Colonic mucosa (tissue), 4 donors: ENCODE results near the gene DPH2. TPM values are rescaled to one million over a fixed set of nuclear protein-coding genes. Genes with fewer than 3 reads are reported as not detected.

ENCODE experiments used
- DNase-seq: peaks from one replicate; pipeline ENCODE4 v3.0.0-alpha.2; 2020
- H3K27ac ChIP-seq: fragments of 200-600 bp; one replicate; pipeline ENCODE4 v1.8.0; 2021
- H3K27me3 ChIP-seq: fragments of 200-600 bp; one replicate; pipeline ENCODE4 v1.8.0; 2021
- H3K36me3 ChIP-seq: fragments of 200-600 bp; one replicate; pipeline ENCODE4 v1.8.0; 2021
- H3K4me1 ChIP-seq: fragments of 200-600 bp; one replicate; pipeline ENCODE4 v1.8.0; 2021; ENCODE audit warnings: mild to moderate bottlenecking
- H3K4me3 ChIP-seq: fragments of 200-600 bp; one replicate; pipeline ENCODE4 v1.8.0; 2021
- H3K9ac ChIP-seq, 2 donors: one replicate each; pipeline ENCODE4 v1.7.0; 2013; ENCODE audit warnings: control low read depth in 2 of 2, low read depth in 2 of 2, low read length in 2 of 2
- H3K9me3 ChIP-seq: fragments of 200-600 bp; one replicate; pipeline ENCODE4 v1.8.0; 2021
- CTCF ChIP-seq: fragments of 200-600 bp; IDR thresholded peaks from one replicate; pipeline ENCODE4 v1.8.0; 2022; ENCODE audit warnings: antibody characterized with exemption, mild to moderate bottlenecking
- intact Hi-C: fragments of 100-400 bp; cut with DNase I; formaldehyde crosslinking; loops from one replicate; pipeline ENCODE4 v1.14.1; 2022
- total RNA-seq, 2 donors: library from RNA; stranded (reverse); fragmentation: NEBNext Ultra II Directional in 1 of 2; extraction: Animal tissue kit (Norgen Biotek cat#: 25700) in 1 of 2; gene quantifications; one replicate each; pipeline ENCODE4 v1.2.1, GENCODE V29; 2021
- donor health status: healthy.
- donor health status: DM: no; HTN: no; CAD: no.
- donor health status: DM: no; HTN: no; CAD: no.

Gene DPH2
- total RNA-seq, 2 donors from 2014 or later: 11.5 to 43.1 TPM

DNA sequence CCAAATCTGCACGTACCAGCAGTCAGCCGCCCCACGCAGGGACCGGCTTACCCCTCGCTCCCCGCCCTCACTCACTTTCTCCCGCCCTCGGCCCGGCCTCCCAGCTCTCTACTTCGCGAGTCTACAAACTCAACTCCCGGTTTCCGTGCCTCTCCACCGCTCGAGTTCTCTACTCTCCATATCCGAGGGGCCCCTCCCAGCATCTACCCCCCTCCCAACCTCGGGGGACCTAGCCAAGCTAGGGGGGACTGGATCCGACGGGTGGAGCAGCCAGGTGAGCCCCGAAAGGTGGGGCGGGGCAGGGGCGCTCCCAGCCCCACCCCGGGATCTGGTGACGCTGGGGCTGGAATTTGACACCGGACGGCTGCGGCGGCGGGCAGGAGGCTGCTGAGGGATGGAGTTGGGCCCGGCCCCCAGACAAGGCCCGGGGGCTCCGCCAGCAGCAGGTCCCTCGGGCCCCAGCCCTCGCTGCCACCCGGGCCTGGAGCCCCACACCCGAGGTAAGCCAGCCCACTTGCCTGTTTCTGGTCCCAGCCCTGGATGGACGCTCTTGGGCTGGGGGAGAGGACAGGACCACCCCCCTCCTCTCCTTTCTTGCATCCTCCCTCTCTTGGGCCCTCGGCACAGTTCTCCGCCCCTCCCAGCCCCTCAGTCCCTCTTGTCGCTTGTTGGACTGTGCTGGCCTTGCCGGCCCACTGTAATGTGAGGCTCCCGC, 36.3 kb upstream of the DPH2 start, which contains the start of gene ARTN:
Gene ARTN (plus strand): TSS at position 416 of the 715 bp plus-strand sequence. CDS start 1,856 bp downstream, outside the sequence.
- peaks cover 5% of the 10 kb centered on the region for H3K27me3 ChIP-seq
- H3K27ac ChIP-seq: no peak within 1 kb of the TSS
- peaks cover 18% of the 10 kb centered on the region for H3K4me1 ChIP-seq
- TF ChIP-seq CTCF: no peak
- H3K36me3 ChIP-seq: no peaks in the 10 kb centered on the region
- peak; percentile 65 for DNase-seq
- no peaks in the 10 kb centered on the region for H3K9me3 ChIP-seq
- intact Hi-C loops: loop anchor here (10.0 kb wide), 2 partner anchors 111 to 399 kb away; partner anchors contain the start of gene PTPRF
- peak within 1 kb of the TSS; percentile 34 for H3K4me3 ChIP-seq
- peak within 1 kb of the TSS; percentile 28 to 64 for H3K9ac ChIP-seq

DNA sequence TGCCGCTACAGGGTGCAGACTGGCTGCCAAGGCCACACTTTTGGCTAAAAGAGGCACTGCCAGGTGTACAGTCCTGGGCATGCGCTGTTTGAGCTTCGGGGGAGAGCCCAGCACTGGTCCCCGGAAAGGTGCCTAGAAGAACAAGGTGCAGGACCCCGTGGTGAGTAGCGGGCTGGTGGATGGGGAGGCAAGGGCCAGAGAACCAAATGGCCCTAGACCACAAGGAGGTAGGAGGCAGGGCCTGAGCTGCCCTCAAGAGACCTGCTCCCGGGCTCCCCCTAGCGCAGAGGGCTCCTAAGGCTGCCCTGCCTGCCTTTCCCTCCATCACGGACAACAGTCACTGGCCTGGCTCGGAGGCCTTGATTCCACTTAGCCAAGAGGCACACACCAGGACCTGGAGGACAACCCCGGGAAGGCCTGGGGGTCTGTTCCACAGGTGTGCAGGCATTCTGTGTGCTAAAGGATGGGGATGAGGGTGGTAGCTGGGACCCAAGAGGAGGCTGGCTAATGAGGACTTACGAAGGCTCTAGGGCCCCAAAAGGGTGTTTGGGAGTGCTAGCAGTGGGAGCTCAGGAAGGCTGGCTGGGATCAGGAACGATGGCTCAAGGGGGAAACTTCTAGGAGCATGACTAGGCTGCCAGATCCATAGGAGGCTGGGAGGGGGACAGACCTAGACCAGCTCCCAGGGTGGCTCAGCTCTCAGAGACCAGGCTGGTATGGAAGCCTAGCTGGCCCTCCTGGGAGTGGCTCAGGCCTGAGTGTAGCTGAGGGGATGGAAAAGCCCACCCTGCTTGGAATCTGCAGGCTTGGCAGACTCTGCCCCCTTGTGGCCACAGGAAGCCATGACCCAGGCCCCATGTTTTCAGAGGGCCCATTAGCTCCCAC, 35.5 kb upstream of the DPH2 start:
- intact Hi-C loops: loop anchor here (10.0 kb wide), 2 partner anchors 110 to 400 kb away; partner anchors contain the start of gene PTPRF
- peaks cover 5% of the 10 kb centered on the region for H3K27me3 ChIP-seq
- peak overlapping the region; percentile 34 for H3K4me3 ChIP-seq

GRCh38 chr1:43934986-43935324, 34.9 kb upstream of the DPH2 start:
- intact Hi-C loops: loop anchor here (1.0 to 10.0 kb wide), 4 partner anchors 110 to 400 kb away; partner anchors contain the start of gene PTPRF
- H3K36me3 ChIP-seq: no peaks in the 10 kb centered on the region
- peaks cover 5% of the 10 kb centered on the region for H3K27me3 ChIP-seq
- peak overlapping the region; percentile 60 for H3K27ac ChIP-seq
- peaks cover 18% of the 10 kb centered on the region for H3K4me1 ChIP-seq
- TF ChIP-seq CTCF: no peak
- no peak for DNase-seq
- H3K9me3 ChIP-seq: no peaks in the 10 kb centered on the region
- peak overlapping the region in 1 of 2 donors; percentile 13 for H3K9ac ChIP-seq
- no peak overlapping the region for H3K4me3 ChIP-seq

More for the DNA sequence above, 35.5 kb upstream of the DPH2 start:
- Histone ChIP-seq H3K9ac (peak overlapping the region; percentile 28 to 64), H3K27ac (peak overlapping the region; percentile 60), H3K36me3 (no peaks in the 10 kb centered on the region), H3K9me3 (no peaks in the 10 kb centered on the region), H3K4me1 (peaks cover 18% of the 10 kb centered on the region)
- DNase-seq: peak; percentile 85
- TF ChIP-seq CTCF: peak; percentile 79

- peak overlapping the region; percentile 60 for H3K27ac ChIP-seq
- H3K4me3 ChIP-seq: peak overlapping the region; percentile 62
- peaks cover 18% of the 10 kb centered on the region for H3K4me1 ChIP-seq
- no peaks in the 10 kb centered on the region for H3K36me3 ChIP-seq
- H3K9me3 ChIP-seq: no peaks in the 10 kb centered on the region
- DNase-seq: peak; percentile 88
- H3K27me3 ChIP-seq: peaks cover 5% of the 10 kb centered on the region
- intact Hi-C loops: loop anchor here (1.0 to 10.0 kb wide), 4 partner anchors 109 to 401 kb away; partner anchors contain the start of gene PTPRF
- peak overlapping the region; percentile 13 to 69 for H3K9ac ChIP-seq
- no peak for TF ChIP-seq CTCF
These were observed 33.9 kb upstream of the DPH2 start for GRCh38 chr1:43935711-43936427.
